HG03439 (cell line): ENCODE results near the gene ANKRD29.
"Not testable (repeated sequence)": the region's sequence is repeated elsewhere in the genome, so short reads cannot be mapped to it uniquely, and the experiment has no call there.

Experiments
- ATAC-seq: cut with Tn5 transposase; IDR thresholded peaks from one replicate; pipeline ENCODE4 v1.9.1; 2021; ENCODE audit warnings: mild to moderate bottlenecking, moderate library complexity; ENCODE audit not compliant: unreplicated experiment

Gene ANKRD29

DNA sequence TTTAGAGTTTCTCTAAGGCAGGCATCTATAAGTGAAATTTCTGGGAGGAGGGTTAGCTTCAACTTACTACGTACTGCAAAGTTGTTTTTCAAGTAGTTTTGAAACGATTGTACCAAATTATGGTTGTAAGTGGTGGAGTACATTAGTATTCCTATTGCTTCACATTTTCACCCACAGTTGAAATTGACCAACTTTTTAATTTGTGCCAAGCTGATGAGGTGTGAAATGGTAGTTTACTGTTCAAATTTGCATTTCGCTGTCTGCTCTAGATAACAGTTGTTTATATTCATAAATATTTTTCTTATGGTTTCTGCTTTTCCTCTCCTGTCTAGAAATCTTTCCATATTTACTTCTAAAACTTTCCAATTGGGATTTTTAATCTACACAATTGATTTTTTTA lies 95.0 kb downstream of the ANKRD29 start:
- ATAC-seq: no peak

- no peak for ATAC-seq
Observed at GRCh38 chr18:23565916-23566547, 96.7 kb downstream of the ANKRD29 start.

- ATAC-seq: no peak
Observed at GRCh38 chr18:23563377-23564043, 99.2 kb downstream of the ANKRD29 start.

DNA sequence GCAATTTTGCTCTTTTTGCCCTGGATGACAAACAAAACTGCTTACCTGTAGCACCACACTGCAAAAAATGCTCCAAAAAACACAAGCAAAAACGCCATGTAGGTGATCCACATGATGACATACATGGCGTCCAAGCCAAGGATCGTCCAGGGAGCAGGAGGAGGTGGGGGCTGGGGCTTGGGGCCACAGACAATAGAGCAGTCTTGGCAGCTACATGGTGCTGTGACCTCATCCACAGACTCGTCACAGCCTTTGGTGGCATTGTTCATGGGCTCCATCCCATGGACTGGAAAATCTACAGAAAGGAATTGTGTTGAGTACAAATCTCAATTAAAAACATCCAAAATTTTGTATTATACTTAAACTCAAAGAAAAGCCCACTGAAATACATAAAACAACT lies 102.5 kb downstream of the ANKRD29 start:
- no peak for ATAC-seq

- ATAC-seq: not testable (repeated sequence)
Observed at GRCh38 chr18:23557511-23557910, 105.2 kb downstream of the ANKRD29 start.

DNA sequence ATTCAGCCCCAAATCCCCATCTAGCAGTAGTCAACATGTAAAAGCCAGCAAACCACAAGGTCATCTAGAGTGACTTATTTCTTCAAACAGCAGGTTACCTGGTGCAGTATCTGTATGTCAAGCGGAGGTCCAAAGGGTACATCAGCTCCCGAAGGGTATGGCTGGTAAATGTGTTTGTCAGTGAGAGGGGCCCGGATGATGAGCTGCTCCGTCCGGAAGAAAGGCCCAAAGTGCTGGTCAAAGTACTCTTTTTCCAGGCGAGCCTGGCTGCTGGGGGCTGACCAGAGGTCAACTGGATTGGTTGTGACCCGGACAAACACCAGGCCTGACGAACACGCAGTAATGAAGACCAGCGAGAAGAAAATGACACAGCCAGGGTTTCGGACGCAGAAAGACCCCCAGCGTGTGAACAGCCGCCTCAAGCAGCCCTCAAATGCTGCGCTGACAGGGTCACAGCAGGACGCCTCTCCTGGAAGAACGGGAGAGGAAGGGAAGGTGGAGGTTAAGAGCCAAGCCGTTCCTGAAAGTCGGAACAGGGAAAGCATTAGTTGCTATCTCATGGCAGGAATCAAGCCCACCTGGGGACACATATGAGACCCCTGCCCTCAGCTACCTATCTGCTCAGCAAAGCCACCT lies 106.4 kb downstream of the ANKRD29 start:
- ATAC-seq: no peak

DNA sequence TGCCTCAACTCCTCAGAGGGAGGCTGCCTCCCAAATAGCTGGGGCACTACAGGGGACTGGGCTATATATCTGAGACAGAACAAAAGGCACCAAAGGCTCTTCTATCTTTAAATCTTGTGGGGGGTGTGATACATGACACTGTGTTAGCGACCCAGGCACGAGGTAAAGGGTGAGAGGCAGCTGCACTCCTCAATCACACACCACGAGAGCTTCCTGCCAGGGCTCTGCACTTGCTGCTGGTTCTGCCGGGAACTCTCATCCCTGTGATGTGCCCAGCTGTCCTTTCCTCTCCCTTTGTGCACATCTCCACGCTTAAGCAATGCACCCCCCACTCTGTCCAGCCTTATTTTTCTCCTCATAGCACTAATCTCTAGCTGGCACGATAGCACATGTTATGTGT lies 108.8 kb downstream of the ANKRD29 start:
- no peak for ATAC-seq

DNA sequence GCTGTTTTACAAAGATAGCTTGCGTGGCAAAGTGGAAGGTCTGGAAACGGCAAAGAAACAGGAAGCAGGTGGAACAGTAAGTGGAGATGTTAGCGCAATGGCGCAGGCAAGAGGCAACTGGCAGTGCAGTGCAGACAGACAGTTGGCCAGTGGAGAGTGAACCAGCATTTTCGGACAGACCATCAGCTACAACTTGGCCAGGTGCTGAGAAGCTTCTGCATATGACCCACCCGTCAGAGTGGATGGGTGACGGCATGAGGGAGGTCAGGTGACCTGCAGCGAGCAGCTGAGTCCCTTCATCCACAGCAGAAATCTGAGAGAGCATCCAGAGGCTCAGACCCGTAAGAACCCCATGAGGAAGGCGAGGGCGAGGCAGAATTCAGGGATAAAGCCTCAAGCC lies 110.2 kb downstream of the ANKRD29 start:
- ATAC-seq: no peak

GRCh38 chr18:23551978-23552377 lies 110.7 kb downstream of the ANKRD29 start:
- no peak for ATAC-seq

DNA sequence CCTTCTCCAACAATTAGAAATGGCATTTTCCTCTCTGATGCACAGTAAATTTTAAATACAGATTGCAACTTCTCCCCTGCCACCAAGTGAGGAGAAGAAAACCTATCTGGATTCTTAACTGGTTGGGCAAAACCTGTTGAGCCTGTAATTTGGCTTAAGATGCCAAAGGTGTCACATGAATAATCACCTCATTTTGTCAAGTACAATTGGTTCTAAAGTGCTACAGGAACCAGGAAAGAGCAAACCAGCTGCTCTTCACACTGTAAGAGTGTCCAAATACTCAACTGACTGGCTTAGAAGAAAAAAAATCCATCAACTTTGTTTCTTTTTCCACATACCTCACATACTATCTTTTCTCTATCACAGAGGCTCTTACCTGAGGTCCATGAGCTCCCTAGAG lies 111.8 kb downstream of the ANKRD29 start:
- no peak for ATAC-seq
